ENCODE results near the gene KCNQ1. TPM values are rescaled to one million over a fixed set of nuclear protein-coding genes. Genes with fewer than 3 reads are reported as not detected.

Gene KCNQ1
- total and polyA plus RNA-seq, 4 donors = 15.4 to 41.7 (median 26.2) TPM

DNA sequence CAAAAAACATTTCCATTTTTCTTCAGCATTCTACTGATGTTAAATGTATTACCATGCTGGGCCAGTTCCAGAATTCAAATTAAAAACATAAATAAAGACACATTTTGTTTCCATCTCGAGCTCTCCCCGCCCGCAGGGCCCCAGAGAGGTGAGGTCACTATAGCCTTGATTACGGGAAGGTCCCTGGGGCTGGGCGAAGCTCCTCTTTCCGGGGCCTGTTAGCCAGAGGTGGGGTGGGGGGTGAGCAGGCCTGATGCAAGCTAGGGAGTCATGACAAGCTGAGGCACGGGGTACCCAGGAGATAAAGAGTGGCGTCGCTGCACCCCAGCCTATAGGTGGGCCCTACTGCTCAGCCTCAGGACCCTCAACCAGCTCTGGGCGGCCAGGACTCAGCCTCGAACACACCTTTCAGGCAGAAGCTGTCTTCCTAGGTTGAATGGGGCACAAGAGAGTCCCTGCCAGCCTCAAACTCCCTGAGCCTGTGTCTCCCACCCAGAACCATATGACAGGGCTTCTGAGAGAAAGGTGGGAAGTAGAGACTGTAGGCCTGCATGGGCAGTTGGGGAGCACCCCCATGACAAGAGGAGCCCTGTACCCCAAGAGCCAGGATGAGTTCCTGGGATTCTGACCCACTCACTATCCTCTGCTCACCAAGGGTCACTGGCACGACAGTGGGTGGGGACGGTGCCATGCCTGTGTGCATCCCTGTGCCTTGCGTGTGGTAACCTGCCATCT is 220.2 kb downstream of the KCNQ1 start:
- TF ChIP-seq, protein P1, sequence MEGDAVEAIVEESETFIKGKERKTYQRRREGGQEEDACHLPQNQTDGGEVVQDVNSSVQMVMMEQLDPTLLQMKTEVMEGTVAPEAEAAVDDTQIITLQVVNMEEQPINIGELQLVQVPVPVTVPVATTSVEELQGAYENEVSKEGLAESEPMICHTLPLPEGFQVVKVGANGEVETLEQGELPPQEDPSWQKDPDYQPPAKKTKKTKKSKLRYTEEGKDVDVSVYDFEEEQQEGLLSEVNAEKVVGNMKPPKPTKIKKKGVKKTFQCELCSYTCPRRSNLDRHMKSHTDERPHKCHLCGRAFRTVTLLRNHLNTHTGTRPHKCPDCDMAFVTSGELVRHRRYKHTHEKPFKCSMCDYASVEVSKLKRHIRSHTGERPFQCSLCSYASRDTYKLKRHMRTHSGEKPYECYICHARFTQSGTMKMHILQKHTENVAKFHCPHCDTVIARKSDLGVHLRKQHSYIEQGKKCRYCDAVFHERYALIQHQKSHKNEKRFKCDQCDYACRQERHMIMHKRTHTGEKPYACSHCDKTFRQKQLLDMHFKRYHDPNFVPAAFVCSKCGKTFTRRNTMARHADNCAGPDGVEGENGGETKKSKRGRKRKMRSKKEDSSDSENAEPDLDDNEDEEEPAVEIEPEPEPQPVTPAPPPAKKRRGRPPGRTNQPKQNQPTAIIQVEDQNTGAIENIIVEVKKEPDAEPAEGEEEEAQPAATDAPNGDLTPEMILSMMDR (IDR thresholded peaks at IDR 0.05; ENCODE audit: control extremely low read depth, extremely low read depth) = no peak
- H3K4me3 ChIP-seq = no peak overlapping the region
- H3K9me3 ChIP-seq (ENCODE audit: control insufficient read depth in 4 of 4, insufficient read depth in 3 of 4, low read length in 3 of 4) = peaks cover 5 to 21% (median 9%) of the 10 kb centered on the region in 4 donors
- H3K27ac ChIP-seq (ENCODE audit: low read depth in 1 of 2, low read length in 1 of 2) = no peak overlapping the region
- no peaks in the 10 kb centered on the region for H3K27me3 ChIP-seq (ENCODE audit: control insufficient read depth in 3 of 3, insufficient read depth in 3 of 3, low read length in 2 of 3)
- H3K36me3 ChIP-seq (ENCODE audit: control insufficient read depth in 4 of 4, insufficient read depth in 4 of 4, low read length in 4 of 4) = peaks cover 0 to 24% (median 19%) of the 10 kb centered on the region in 4 donors
- H3K9ac ChIP-seq (ENCODE audit: insufficient read depth in 1 of 2, low read length in 2 of 2) = no peak overlapping the region
- DNase-seq = no peak
- WGBS, 2 donors = 95 to 97% methylated on average over 14 of the region's 14 CpGs
- H3K4me1 ChIP-seq (ENCODE audit: control insufficient read depth in 5 of 5, insufficient read depth in 5 of 5, low read length in 5 of 5) = peaks cover 0 to 3% (median 0%) of the 10 kb centered on the region in 5 donors
- ATAC-seq (ENCODE audit: insufficient read depth, low FRiP score) = no peak

- H3K4me3 ChIP-seq = no peak overlapping the region
- H3K9me3 ChIP-seq (ENCODE audit: control insufficient read depth in 4 of 4, insufficient read depth in 3 of 4, low read length in 3 of 4) = peaks cover 0 to 19% (median 6%) of the 10 kb centered on the region in 4 donors
- TF ChIP-seq, protein P1 (IDR thresholded peaks at IDR 0.05; ENCODE audit: control extremely low read depth, extremely low read depth) = no peak
- H3K36me3 ChIP-seq (ENCODE audit: control insufficient read depth in 4 of 4, insufficient read depth in 4 of 4, low read length in 4 of 4) = peaks cover 0 to 21% (median 18%) of the 10 kb centered on the region in 4 donors
- no peak overlapping the region for H3K9ac ChIP-seq (ENCODE audit: insufficient read depth in 1 of 2, low read length in 2 of 2)
- no peaks in the 10 kb centered on the region for H3K27me3 ChIP-seq (ENCODE audit: control insufficient read depth in 3 of 3, insufficient read depth in 3 of 3, low read length in 2 of 3)
- WGBS, 2 donors = 91 to 92% methylated on average over 11 of the region's 11 CpGs
- ATAC-seq (ENCODE audit: insufficient read depth, low FRiP score) (no peak), DNase-seq (no peak)
- peaks cover 0 to 3% (median 0%) of the 10 kb centered on the region in 5 donors for H3K4me1 ChIP-seq (ENCODE audit: control insufficient read depth in 5 of 5, insufficient read depth in 5 of 5, low read length in 5 of 5)
- H3K27ac ChIP-seq (ENCODE audit: low read depth in 1 of 2, low read length in 1 of 2) = no peak overlapping the region
Observed at GRCh38 chr11:2665526-2666400, 221.0 kb downstream of the KCNQ1 start.

GRCh38 chr11:2666401-2666741 is 221.6 kb downstream of the KCNQ1 start:
- peaks cover 0 to 3% (median 0%) of the 10 kb centered on the region in 5 donors for H3K4me1 ChIP-seq (ENCODE audit: control insufficient read depth in 5 of 5, insufficient read depth in 5 of 5, low read length in 5 of 5)
- 85 to 93% methylated on average over 6 of the region's 6 CpGs for WGBS, 2 donors
- no peaks in the 10 kb centered on the region for H3K27me3 ChIP-seq (ENCODE audit: control insufficient read depth in 3 of 3, insufficient read depth in 3 of 3, low read length in 2 of 3)
- no peak overlapping the region for H3K27ac ChIP-seq (ENCODE audit: low read depth in 1 of 2, low read length in 1 of 2)
- no peak overlapping the region for H3K9ac ChIP-seq (ENCODE audit: insufficient read depth in 1 of 2, low read length in 2 of 2)
- H3K36me3 ChIP-seq (ENCODE audit: control insufficient read depth in 4 of 4, insufficient read depth in 4 of 4, low read length in 4 of 4) = peaks cover 0 to 20% (median 17%) of the 10 kb centered on the region in 4 donors
- TF ChIP-seq, protein P1 (IDR thresholded peaks at IDR 0.05; ENCODE audit: control extremely low read depth, extremely low read depth) = no peak
- ATAC-seq (ENCODE audit: insufficient read depth, low FRiP score) (no peak), DNase-seq (peak in 2 of 3 donors; percentile 29 to 69)
- no peak overlapping the region for H3K4me3 ChIP-seq
- peaks cover 0 to 16% (median 1%) of the 10 kb centered on the region in 4 donors for H3K9me3 ChIP-seq (ENCODE audit: control insufficient read depth in 4 of 4, insufficient read depth in 3 of 4, low read length in 3 of 4)
